ENCODE results near the gene KRTAP10-10. TPM values are rescaled to one million over a fixed set of nuclear protein-coding genes. Genes with fewer than 3 reads are reported as not detected.
"Not testable (repeated sequence)": the region's sequence is repeated elsewhere in the genome, so short reads cannot be mapped to it uniquely, and the experiment has no call there.

KRTAP10-10 gene
- total RNA-seq, 4 donors from 2014 or later, result not detected

DNA sequence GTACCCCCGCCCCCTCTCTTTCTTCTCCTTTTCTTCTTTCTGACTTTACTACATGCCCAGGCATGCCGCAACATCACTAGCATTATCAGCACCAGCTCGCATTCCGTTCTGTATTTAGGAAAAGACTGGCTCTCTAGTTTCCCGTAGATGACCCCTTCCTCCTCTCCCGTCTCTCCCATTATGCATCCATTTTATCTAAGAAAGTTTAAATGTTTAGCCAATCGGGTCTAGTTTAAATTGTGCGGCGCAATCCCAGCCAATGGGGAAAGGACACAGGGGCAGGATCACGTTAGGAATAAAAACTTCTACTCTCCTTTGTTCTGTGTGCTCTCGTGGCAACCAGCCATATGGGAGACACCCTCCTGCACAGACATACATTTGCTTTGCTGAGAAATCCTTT is 39.1 kb upstream of the KRTAP10-10 start:
- DNase-seq, result no peak
- TF ChIP-seq POLR2A (IDR thresholded peaks at IDR 0.05) (no peak), CTCF (IDR thresholded peaks at IDR 0.05) (no peak)
- H3K27ac ChIP-seq, result no peak overlapping the region
- no peak overlapping the region for H3K4me3 ChIP-seq
- peaks cover 0 to 4% (median 0%) of the 10 kb centered on the region in 4 donors for H3K9me3 ChIP-seq
- H3K4me1 ChIP-seq, result no peaks in the 10 kb centered on the region
- H3K27me3 ChIP-seq, result no peaks in the 10 kb centered on the region
- no peaks in the 10 kb centered on the region for H3K36me3 ChIP-seq

DNA sequence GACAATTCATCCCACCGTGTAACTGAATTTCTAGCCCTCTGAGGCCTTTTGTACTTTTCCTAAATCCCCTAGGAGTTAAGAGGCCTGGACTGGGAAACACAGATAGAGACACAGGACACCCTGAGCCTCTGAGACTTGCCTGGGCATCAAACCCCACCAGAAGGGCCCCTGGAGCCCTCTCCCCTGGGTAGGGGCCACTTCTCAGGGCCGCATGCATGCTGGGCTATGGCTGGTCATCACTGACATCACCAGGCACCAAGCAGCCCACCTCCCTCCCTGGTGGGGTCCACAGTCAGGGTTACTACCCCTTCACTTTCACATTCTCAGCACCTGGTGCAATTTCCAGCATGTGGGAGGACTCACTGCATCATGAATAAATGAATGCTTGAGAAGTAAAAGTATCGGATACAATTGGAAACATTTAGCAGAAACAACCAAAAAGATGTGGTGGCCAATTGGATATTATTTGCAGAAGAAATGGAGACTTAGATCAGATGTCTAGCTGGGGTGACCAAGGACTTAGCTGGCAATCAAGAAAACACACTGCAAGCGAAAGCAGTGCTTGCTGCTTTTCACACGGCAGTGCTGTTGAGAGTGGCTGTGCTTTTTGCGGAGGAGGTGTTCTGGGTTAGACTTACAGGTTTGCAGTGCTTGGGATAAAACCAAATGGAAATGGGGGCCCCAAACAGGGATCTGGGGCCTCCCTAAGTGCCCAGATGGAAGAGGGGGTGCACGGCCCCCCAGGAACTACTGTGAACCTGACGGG is 37.7 kb upstream of the KRTAP10-10 start:
- no peak for DNase-seq
- Histone ChIP-seq H3K4me1 (no peaks in the 10 kb centered on the region), H3K27ac (no peak overlapping the region), H3K27me3 (no peaks in the 10 kb centered on the region), H3K9me3 (peaks cover 0 to 4% (median 0%) of the 10 kb centered on the region in 4 donors), H3K4me3 (no peak overlapping the region), H3K36me3 (no peaks in the 10 kb centered on the region)
- no peak for TF ChIP-seq CTCF (IDR thresholded peaks at IDR 0.05)

GRCh38 chr21:44600118-44600978 is 36.8 kb upstream of the KRTAP10-10 start, which contains the start of gene KRTAP10-7:
Gene KRTAP10-7, plus strand, starts transcription at chr21:44600597. Its CDS starts 25 bp downstream, at chr21:44600622.
- not testable (repeated sequence) for H3K9me3 ChIP-seq, H3K27ac ChIP-seq, H3K4me1 ChIP-seq, H3K4me3 ChIP-seq, H3K27me3 ChIP-seq, DNase-seq, H3K36me3 ChIP-seq

DNA sequence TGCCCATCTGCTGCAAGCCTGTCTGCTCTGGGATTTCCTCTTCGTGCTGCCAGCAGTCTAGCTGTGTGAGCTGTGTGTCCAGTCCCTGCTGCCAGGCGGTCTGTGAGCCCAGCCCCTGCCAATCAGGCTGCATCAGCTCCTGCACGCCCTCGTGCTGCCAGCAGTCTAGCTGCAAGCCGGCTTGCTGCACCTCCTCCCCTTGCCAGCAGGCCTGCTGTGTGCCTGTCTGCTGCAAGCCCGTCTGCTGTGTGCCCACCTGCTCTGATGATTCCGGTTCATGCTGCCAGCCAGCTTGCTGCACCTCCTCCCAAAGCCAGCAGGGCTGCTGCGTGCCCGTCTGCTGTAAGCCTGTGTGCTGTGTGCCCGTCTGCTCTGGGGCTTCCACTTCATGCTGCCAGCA is 36.1 kb upstream of the KRTAP10-10 start:
- not testable (repeated sequence) for H3K4me1 ChIP-seq, H3K36me3 ChIP-seq, DNase-seq, H3K4me3 ChIP-seq, H3K27ac ChIP-seq, H3K27me3 ChIP-seq, H3K9me3 ChIP-seq

- Histone ChIP-seq H3K36me3 (no peaks in the 10 kb centered on the region), H3K9me3 (peaks cover 0 to 4% (median 0%) of the 10 kb centered on the region in 4 donors), H3K4me3 (no peak overlapping the region), H3K27me3 (no peaks in the 10 kb centered on the region), H3K27ac (no peak overlapping the region), H3K4me1 (no peaks in the 10 kb centered on the region)
- TF ChIP-seq POLR2A (IDR thresholded peaks at IDR 0.05), result no peak
- TF ChIP-seq CTCF (IDR thresholded peaks at IDR 0.05), result no peak
- no peak for DNase-seq
Measured at GRCh38 chr21:44601596-44602462, 35.3 kb upstream of the KRTAP10-10 start.

DNA sequence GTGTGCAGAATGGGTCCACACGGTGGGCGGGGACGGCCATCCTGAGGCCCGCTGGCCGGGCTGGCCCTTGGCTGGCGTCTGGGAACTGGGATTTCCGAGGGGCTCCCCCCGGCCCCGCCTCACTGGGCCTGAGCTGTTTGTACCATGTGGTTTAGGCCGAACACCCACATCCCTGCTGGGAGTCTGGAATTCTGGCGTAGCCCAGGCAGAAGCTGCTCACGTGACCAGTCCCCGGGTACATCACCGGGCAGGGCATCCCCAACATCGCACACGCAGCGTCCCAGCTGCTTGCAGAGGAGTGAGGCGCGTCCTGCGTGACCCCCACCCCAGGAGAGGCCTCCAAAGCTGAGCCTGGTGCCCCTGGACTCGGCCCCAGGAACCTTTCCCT is 34.7 kb upstream of the KRTAP10-10 start:
- Histone ChIP-seq H3K4me1 (no peaks in the 10 kb centered on the region), H3K27ac (no peak overlapping the region), H3K27me3 (no peaks in the 10 kb centered on the region), H3K36me3 (no peaks in the 10 kb centered on the region), H3K9me3 (peaks cover 0 to 4% (median 0%) of the 10 kb centered on the region in 4 donors), H3K4me3 (no peak overlapping the region)
- TF ChIP-seq POLR2A (IDR thresholded peaks at IDR 0.05) (no peak), CTCF (IDR thresholded peaks at IDR 0.05) (no peak)
- no peak for DNase-seq
